Heart left ventricle (tissue), 13 donors: Measurements from ENCODE around the gene RFC2.

Experiments
- CTCF ChIP-seq, 12 donors: fragments of 200-600 bp; sonication (generic) in 4 of 12; IDR thresholded peaks; one replicate each; pipeline versions ENCODE4 v1.5.0 to v1.8.0; 2018 to 2022; ENCODE audit warnings: antibody characterized with exemption in 12 of 12, mild to moderate bottlenecking in 5 of 12
- POLR2A ChIP-seq, 2 donors: fragments of 450-650 bp; IDR thresholded peaks; one replicate each; pipeline ENCODE4 v1.6.1; 2017; ENCODE audit warnings: antibody characterized with exemption in 2 of 2, mild to moderate bottlenecking in 2 of 2, moderate library complexity in 2 of 2
- donor health status: ischemic (EF 13 %, LVEDD 7.1; RV severe dilation, severe dysfunction).
- donor health status: DM: no; HTN: yes; CAD: no.
- donor health status: DM: no; HTN: no; CAD: no.
- donor health status: ischemic (EF 25% LVEDD 6.9; RV normal size, moderate dysfunction).
- donor health status: ischemic (EF 25% LVEDD 5.7; RV mildly dilated, moderate dysfunction).
- donor health status: ischemic (EF 35%, LVEDD 5.7; RV mildly dilated, moderate dysfunction).
- donor health status: nonischemic (EF 11% LVEDD 7.7; RV severe dilation, severe dysfunction).
- donor health status: DM: yes; HTN: yes; CAD: no.
- donor health status: PGD.
- donor health status: ischemic (EF 29% LVEDD 5.4; RV normal size, mild dysfunction).
- donor health status: nonischemic (EF 23%, LVEDD 6.1; RV moderate dilation, normal function).

GRCh38 chr7:74197449-74198124 lies 56.6 kb downstream of the RFC2 start:
- no peak for TF ChIP-seq CTCF (IDR thresholded peaks at IDR 0.05)
- TF ChIP-seq POLR2A (IDR thresholded peaks at IDR 0.05): no peak
